ENCODE data around the gene NT5DC4.
"Not testable (repeated sequence)": the region's sequence is repeated elsewhere in the genome, so short reads cannot be mapped to it uniquely, and the experiment has no call there.

DNA sequence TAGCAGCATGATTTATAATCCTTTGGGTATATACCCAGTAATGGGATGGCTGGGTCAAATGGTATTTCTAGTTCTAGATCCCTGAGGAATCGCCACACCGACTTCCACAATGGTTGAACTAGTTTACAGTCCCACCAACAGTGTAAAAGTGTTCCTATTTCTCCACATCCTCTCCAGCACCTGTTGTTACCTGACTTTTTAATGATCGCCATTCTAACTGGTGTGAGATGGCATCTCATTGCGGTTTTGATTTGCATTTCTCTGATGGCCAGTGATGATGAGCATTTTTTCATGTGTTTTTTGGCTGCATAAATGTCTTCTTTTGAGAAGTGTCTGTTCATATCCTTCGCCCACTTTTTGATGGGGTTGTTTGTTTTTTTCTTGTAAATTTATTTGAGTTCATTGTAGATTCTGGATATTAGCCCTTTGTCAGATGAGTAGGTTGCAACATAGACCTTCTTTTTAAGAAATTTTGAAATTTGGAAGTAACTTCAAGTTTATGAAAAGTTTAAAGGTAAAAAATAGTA is 3.9 kb upstream of the NT5DC4 start:
- not testable (repeated sequence) for TF ChIP-seq POLR2A, BHLHE40, NFE2L2 (IDR thresholded peaks at IDR 0.05; ENCODE audit: low read depth, low read length)
- TF ChIP-seq, protein P1, sequence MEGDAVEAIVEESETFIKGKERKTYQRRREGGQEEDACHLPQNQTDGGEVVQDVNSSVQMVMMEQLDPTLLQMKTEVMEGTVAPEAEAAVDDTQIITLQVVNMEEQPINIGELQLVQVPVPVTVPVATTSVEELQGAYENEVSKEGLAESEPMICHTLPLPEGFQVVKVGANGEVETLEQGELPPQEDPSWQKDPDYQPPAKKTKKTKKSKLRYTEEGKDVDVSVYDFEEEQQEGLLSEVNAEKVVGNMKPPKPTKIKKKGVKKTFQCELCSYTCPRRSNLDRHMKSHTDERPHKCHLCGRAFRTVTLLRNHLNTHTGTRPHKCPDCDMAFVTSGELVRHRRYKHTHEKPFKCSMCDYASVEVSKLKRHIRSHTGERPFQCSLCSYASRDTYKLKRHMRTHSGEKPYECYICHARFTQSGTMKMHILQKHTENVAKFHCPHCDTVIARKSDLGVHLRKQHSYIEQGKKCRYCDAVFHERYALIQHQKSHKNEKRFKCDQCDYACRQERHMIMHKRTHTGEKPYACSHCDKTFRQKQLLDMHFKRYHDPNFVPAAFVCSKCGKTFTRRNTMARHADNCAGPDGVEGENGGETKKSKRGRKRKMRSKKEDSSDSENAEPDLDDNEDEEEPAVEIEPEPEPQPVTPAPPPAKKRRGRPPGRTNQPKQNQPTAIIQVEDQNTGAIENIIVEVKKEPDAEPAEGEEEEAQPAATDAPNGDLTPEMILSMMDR (conservative IDR thresholded peaks at IDR 0.05; ENCODE audit: low read depth, low read length) = not testable (repeated sequence)
- TF ChIP-seq, protein P2, sequence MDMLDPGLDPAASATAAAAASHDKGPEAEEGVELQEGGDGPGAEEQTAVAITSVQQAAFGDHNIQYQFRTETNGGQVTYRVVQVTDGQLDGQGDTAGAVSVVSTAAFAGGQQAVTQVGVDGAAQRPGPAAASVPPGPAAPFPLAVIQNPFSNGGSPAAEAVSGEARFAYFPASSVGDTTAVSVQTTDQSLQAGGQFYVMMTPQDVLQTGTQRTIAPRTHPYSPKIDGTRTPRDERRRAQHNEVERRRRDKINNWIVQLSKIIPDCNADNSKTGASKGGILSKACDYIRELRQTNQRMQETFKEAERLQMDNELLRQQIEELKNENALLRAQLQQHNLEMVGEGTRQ (IDR thresholded peaks at IDR 0.05; ENCODE audit: low read depth, low read length) = not testable (repeated sequence)

Data from IMR-90 (cell line).